Left lobe of liver (tissue), 2 donors: Measurements from ENCODE around the gene PMEPA1. TPM values are rescaled to one million over a fixed set of nuclear protein-coding genes. Genes with fewer than 3 reads are reported as not detected.

Experiments used
- ATAC-seq: fragments of 200-7000 bp; cut with Tn5 transposase; one replicate; pipeline ENCODE4 v1.9.1; 2020; ENCODE audit warnings: mild to moderate bottlenecking, moderate library complexity
- DNase-seq: peaks from one replicate; pipeline ENCODE4 v3.0.0-alpha.2; 2020; ENCODE audit warnings: low spot score
- total RNA-seq: library from RNA; stranded (reverse); gene quantifications from one replicate; pipeline ENCODE4 v1.2.1, GENCODE V29; 2021
- donor health status: DM: no; HTN: no; CAD: no; lungs with moderate emphysema.
- donor health status: DM: no; HTN: yes; CAD: no.

The PMEPA1 gene
- total RNA-seq, 1 donor from 2014 or later = 5.2 TPM

DNA sequence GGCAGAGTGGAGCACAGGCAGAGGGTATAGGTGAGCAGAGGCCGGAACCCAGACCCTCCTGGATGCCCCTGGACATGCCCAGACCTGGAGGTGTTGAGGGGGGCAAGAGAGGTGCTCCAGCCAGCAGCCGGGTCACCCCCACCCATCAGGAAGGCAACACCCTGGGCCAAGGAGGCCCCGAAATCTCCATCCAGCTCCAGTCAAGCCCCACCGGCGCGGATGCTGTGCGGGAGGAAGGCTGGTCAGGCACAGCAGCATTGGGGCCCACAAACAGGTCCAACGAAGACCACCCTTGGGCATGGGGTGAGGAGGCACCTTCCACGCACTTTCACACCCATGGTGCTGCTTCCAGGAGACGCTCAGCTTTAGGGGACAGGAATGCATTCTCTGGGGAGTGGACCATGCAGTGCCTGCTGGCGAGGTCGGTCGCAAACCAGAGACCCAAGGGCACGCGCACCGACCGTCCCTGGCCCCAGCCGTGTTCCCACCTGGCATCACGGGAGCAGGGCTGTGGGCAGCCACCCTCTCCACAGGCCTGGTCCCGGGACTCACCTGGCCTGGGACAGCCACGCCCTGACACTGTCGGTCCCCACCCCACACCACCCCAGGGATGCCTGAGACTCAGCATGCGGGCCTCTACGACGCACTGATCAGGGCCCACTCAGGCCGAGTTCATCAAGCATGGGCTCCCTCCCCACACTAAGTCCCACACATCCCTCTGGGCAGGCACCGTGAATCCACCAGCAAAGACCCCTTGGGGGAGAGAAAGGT is 45.9 kb downstream of the PMEPA1 start:
- ATAC-seq (no peak), DNase-seq (no peak)

DNA sequence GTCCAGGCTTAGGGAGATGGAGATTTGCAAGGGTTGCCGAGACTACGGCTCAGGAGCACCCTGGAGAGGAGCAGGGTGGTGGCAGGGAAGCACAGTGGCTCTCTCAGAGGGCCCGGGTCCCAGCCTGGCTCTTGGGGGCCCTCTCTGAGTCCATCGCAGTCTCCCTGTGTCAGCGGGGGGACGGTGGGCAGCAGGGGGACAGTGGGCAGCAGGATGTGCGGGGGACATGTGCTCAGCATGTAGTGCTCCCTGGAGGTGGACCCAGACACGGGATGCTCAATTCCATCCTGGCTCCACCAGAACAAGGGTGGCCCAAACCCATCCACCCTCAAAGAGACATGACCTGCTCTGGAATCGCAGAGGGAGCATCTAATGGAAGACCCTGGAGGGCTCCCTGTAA is 46.6 kb downstream of the PMEPA1 start:
- no peak for ATAC-seq
- no peak for DNase-seq

DNA sequence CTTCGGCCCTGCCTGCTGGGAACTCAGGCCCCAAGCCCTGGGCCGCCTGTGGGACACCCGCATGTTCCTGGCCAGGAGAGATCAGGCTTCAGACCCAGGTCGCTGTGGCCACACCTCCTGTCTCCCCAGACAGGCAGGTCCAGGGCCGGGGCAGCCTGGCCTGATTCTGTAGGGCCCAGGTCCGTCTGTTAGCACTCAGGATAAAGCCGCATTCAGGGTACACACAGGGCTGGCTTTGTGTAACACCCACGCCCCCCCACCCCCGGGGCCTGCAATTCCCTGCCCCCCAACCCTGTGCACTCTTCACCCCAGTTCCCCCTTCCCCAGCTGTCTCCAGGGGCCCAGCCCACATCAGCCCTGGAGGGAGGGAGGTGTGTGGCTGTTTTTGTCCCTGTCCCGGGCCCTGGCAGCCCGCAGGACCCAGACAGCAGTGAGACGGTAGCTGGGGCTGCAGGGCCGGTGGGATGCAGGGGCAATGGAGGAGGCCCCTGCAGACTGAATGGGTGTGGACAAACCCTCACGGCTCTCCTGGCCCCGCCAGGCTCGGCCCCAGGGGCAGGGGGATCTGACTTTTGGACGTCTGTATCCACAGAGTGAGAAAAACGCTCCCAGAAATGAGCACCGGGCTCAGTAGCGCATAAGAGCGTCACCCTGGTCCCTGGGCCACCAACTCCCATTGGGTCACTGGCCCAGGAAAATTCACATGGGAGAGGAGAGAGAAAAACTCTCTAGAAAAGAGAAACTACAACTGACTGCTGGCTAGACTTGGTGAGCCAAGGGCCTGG is 47.2 kb downstream of the PMEPA1 start:
- DNase-seq = no peak

DNA sequence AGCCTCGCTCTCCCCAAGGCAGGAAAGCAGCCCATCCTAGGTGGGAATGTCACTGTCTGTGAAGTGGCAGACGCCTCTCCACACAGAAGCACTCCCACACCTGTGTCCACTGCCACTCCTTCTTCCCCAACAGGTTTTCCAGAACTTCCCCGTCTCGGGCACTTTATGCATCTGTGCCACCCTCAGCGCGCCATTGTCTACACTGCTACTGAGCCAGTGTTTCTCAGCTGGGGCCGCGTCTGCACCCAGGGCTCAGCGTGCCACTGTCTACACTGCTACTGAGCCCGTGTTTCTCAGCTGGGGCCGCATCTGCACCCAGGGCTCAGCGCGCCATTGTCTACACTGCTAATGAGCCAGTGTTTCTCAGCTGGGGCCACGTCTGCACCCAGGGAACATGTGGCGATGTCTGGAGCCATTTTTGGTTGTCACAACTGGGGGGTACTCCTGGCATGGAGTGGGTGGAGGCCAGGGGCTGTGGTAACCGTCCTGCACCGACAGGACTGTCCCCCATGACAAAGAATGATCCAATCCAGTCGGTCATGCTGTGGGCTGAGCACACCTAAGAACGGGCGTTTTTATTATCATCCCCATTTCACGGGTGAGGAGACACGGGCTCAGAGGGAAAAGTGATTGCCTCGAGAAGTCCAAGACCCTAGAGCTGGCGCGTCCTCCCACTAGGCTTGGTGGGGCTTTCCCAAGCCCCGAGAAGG is 47.9 kb downstream of the PMEPA1 start:
- DNase-seq (no peak), ATAC-seq (no peak)

More for the DNA sequence above, 47.2 kb downstream of the PMEPA1 start:
- no peak for ATAC-seq

DNA sequence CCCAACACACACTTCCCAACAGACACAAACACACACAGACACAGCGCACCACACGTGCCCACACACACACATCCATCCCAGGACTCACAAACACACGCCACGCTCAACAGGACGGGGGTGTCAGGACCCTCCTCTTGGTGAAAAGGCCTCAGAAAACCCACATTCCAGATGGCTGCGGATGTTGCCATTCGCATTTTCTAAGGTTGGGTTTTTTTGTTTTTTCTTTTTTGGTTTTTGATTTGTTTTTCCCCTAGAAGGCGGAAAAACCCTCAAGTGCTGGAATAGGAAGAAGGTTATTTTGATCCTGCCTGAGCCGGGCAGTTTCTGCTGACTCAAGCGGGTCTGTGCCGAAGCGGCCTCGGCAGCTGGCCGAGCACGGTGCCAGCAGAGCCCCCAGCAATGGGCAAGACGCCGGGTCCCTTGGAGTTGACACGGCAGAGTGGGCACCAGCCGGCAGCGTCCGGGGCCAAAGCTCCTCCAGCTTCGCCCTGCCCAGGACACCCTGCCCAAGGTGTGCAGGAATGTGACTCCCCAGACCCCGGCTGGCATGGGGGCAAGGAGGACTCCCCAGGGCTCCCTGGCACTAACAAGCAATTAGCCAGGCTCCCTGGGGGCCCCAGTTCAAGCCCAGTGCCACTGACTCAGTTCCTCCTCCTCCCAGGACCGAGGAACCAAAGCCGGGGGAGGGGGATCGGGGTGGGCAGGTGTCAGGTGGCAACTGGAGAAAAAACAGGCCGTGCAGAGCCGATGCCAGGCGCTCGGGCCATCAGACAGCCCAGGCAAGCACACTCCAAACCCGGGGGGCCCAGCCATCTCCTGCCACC is 48.7 kb downstream of the PMEPA1 start:
- no peak for DNase-seq
- ATAC-seq = no peak

DNA sequence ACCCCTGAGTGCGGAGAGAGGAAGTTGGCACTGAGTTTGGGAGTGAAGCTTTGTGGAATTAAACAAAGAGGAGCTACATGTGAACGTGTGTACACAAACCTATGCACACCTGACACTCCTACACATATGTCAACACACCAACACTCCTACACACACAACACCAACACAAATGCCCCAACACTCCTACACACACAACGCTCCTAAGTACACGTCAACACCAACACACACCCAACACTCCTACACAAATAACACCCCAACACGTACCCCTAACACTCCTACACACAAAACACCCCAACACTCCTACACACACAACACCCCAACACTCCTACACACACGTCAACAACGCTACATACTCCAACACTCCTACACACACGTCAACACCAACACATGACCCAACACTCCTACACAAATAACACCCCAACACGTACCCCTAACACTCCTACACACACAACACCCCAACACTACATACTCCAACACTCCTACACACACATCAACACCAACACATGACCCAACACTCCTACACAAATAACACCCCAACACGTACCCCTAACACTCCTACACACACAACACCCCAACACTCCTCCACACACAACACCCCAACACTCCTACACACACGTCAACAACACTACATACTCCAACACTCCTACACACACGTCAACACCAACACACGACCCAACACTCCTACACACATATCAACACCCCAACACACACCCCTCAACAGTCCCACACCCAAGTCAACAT is 49.5 kb downstream of the PMEPA1 start:
- DNase-seq (peak; percentile 28), ATAC-seq (no peak)

DNA sequence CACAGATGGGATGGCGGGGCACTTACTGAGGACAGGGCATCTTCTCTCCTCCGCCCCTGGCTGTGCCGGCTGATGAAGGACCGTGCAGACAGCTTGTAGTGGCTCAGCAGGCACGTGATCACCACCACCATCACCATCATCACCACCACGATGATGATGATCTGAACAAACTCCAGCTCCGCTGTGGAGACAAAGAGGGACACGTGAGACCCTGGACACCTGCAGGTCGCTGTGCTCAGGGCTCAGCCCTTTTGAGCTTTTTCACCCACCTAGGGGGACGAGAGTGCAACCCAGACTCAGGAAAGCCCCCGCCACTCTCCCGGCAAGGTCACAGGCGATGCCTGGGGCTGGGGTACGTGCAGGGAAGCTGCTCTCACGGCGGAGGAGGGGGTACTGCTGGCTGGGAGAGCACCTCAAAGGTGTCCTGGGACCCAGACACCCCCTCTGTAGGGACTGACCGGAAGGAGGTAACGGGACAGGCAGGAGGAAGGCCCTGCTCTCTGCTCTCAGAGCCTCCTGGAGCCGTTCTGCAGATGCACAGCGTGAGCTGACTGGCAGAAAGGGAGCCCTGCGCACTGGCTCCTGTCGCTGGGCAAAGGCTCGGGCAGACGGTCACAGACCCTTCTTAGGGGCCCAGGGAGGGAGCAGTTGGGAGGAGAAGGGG is 50.2 kb downstream of the PMEPA1 start:
- no peak for ATAC-seq
- DNase-seq = peak; percentile 35

DNA sequence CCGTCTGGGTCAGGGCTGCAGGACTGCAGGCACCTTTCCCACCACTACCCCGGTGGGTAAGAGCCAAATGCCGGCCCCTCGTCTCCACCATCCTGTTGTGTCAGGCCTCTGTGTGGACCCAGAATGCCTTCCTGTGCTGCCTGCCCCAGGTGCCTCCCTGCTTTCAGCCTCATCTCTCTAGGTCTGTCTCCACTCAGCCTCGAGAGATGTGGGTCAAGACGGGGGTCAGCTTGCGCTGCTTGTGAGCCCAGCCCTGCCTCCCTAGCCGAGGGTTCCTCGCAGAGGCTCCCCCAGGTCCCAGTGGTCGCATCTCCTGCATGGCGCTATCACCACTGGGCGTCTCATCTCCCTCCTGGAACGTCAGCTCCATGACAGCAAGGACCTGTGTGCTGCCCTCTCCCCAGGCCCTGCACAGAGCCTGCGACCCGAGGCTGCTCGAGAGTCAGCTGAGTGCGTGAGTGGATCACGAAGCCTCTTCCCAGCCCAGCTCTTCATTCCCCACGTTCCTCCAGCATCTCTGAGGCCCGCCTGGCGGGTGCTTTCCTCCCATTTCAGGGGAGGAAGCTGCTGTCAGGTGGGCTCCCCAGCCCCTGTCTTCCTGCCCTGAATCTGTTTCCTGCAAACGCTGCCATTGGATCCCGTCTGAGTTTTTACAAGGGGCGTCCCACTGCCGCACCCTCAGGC is 50.8 kb downstream of the PMEPA1 start:
- DNase-seq = no peak
- ATAC-seq = no peak

DNA sequence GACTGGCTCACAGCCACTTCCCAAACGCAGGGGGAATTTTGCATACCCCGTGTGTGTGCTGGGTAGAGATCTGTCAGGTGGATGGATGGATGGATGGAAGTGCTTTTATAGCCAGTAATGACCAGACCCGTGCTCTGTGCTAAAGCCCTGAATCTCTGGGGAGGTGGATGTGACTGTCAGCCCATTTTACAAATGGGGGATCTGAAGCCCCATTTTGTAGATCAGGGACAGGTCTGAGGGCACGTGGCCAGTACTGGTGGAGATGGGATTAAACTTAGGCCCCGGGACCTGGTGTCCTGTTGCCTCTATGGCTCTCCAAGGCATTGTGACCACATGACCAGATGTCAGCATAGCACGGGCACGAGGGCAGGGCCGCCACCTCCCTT is 51.4 kb downstream of the PMEPA1 start:
- ATAC-seq = no peak
- DNase-seq = peak; percentile 35

DNA sequence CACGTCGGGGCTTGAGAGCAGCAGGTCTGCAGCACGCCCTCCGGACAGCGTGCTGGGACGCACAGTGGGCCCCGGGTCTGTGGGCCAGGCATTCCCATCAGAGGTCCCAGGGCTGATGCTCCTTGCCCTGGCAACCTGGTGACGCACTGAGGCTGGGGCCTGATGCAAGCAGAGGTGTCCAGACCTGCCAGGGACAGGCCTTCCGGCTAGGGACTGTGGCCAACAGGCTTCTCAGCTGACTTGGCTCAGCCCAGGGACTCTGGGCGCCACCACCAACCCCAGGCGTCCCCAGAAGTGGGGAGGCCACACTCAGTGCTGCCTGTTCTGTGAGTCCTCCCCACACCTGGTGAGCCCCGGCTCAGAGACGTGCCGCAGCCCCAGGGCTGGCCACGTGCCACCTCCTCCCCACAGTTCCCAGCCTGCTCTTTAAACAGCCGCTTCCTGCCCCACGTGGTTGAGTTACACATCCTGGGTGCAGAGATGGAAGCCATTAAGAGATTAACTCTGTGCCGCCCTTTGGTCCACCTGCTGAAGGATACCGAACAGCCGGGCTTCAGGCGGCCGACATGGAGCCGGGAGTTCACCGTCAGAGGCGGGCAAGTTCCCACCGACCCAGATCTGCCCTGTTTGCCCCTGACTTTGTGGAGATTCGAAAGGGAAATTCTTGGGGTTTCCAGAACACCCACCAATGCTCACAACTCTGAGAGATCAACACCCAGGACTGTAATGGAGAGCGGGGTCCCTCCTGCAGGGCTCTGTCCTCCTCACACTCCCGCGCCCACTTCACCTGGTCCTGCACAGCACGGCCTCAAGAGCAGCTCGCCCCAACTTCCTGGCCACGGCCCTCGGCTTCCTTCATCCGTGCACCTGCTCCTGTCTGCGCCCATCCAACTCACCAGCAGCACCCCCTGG is 52.0 kb downstream of the PMEPA1 start:
- DNase-seq (peak; percentile 47), ATAC-seq (peak; percentile 38)

DNA sequence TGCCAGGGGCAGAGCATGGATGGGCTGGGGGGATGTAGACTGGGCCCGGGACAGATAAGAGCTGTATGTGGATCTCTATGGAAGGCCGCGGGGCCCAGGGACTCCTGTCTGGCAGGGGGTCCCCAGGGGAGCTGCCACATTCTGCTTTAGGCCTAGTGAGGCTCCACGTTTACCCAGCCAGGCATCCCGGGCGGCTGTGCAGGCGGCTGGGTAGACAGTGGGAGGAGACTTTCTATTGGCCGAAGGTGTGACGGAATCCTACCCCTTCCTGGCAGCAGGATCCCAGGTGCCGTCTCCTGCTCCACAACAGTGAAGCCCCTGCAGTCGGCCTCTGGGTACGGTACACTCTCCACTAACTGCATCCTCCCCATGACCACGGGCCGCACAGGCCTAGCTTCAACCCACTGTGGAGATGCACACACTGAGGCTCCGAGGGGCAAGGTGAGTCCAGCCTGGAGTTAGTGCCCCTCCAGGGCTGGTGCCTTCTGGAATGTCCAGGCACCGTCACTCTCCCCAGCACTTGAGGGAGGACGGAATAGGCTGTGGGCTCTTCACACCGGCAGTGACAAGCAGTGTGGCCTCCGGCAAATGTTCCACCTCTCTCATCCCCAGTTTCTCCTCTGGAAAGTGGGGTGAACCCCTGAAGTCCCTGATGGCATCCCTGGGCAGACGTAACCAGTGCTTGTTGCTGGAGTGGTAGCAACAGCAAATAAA is 52.8 kb downstream of the PMEPA1 start:
- no peak for ATAC-seq
- peak; percentile 35 for DNase-seq

DNA sequence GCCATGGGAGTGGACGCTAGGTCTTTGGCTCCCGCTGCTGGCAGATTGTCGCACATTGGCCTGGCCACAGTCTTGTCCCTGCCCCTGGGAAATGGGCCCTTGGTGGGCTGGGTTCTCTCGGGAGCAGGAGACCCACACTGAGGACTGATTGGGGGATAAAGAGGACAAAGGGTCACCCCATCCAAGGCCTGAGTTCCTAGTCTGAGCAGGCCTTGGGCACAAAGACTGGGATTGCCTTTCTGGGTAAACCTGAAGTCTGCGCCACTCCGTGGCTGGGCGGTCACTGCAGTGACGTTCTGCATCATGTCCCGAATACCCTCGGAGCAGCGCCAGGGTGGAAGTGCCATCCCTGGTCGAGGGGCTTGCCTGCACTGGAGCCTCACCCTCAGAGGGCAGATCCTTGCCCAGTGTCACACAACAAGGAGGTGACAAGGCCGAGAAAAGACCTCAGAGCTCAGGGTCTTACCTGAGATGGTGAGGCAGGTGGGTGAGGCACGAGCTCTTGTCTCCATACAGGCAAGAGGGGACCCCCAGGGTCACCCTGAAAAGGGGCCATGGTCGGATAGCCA is 53.5 kb downstream of the PMEPA1 start:
- DNase-seq (peak; percentile 31), ATAC-seq (no peak)

DNA sequence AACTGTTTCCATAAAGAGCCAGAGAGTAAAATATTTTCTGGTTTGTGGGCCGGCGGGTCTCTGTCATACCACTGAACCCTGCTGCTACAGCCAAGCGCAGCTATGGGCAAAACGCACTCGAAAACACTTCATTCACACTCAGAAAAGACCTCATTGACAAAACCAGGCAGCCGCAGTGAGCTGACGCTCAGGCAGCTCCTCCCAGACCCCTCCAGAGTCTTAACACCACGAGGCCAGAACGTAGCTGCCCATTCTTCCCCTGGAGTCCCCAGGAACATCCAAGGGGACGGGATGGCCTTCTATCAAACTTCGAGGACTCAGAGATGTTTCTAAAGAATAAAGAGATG is 54.0 kb downstream of the PMEPA1 start:
- no peak for ATAC-seq
- DNase-seq = peak; percentile 19

DNA sequence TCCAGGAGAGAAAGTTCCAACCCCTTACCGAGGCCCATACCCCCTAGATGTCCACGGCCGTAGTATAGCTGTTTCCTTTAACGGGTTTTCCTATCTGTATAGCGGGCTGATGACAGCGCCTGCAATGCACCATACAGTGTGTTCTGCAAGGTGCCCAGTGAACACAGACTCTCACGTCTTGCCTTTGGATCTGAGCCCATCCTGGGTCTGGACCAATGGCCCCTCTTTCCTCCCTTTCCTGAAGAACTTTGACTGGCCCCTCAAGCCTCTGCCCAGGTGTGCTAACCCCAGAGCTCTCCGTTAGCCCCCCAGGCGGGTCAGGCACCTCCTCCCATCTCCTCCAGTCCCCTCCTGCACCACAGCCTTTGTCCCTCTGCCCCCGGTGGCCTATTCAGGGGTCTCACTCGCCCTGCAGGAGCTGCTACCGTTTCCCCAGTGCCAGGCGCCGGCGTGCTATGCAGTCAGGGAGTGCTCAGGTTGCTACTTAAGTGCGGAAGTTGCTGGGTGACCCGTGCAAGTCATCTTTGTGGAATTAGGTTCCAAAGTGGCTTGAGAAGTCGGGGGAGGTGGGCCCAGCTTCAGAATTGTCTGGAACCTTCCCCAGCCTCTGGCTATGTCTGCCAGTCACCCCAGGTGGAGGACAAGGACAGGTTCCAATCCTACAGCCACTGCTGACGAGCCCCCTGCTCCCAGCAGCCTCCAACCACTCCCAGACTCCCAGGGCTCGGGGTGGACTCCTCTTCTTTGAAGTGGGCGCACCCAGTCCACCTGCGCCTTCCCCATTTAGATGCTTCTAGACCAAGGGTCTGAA is 54.6 kb downstream of the PMEPA1 start:
- peak; percentile 39 for DNase-seq
- no peak for ATAC-seq

DNA sequence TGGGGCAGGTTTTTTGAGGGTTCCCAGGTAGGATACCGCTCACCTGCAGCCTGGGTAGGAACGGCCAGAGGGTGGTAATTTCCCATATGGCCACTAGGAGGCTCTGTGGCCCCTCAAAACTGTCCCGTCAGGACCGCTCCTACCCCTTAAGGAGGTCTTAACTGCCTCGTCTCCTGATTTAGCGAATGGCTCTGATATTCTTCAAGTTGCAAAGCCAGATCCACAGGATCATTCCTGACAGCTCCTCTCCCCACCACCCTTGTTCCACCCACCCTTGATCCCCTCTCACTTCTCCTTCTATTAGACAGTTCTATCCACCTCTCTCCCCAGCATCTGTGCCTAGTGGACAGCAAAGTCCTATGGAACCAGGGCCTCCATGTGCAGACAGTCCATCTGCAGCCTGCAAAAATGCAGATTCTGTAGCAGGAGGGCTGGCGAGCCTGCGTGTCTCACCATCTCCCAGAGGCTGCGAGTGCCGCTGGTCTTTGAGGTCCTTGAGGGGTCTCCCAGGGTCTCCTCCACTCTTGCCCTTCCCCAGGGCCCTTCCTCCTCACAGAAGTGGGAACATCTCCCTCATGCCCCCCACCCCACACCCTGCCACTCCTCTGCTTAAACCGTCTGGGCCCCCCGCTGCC is 55.3 kb downstream of the PMEPA1 start:
- DNase-seq = peak; percentile 60
- peak; percentile 88 for ATAC-seq

DNA sequence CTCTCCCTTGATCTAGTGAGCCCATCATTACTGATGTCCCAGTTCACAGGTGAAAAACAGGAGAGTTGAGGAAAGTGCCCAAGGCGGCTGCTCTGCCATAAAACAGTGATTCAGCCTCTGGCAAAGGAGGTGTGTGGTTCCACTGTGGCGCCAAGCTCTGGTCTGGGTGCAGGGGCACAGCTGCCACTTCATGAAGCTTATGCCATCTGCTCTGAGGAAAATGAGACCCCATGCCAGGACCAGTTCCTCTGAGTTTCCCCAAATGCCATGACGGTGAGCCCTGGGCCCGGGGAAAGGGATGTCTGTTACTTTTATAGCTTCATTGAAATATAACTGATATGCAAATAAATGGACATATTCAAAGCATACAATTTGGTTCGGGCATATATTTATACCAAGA is 55.9 kb downstream of the PMEPA1 start:
- DNase-seq (peak; percentile 29), ATAC-seq (no peak)
